ENCODE measurements around the gene MYADM.

Gene MYADM

DNA sequence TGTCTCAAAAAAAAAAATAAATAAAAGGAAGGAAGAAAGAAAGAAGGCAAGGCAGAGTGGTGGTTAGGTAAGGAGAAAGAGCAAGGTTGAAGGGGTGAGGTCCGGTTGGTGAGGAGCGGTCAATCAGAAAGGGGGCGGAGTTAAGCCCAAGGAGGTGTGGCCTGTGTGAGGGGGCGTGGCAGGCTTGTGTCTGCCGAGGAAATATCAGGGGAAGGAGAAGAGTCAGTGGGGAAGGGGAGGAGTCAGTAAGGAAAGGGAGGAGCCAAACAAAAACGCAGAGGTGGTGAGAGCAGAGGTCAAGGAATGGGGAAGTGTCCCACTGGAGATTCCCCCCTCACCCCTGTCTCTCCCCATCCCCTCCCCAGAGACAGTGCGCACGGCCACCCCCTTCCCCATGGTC, 47.3 kb downstream of the MYADM start:
- no peak for DNase-seq (ENCODE audit: low spot score)

DNA sequence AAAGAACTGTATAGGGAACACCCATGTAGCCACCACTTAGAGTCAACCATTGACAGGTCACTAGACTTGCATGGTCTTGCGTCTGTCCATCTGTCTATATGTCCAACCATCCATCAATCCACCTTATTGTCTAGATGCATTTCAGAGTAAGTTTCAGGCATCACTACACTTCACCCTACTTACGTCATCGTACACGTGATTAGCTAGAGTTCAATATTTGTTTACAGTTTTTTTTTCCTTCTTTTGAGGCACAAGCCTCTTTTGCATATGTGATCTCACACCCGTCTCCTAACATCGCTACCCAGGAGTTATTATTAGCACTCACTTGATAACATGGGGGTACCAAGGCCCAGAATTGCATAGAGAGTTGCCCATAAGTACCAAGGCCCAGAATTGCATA, 48.3 kb downstream of the MYADM start:
- no peak for DNase-seq (ENCODE audit: low spot score)

DNA sequence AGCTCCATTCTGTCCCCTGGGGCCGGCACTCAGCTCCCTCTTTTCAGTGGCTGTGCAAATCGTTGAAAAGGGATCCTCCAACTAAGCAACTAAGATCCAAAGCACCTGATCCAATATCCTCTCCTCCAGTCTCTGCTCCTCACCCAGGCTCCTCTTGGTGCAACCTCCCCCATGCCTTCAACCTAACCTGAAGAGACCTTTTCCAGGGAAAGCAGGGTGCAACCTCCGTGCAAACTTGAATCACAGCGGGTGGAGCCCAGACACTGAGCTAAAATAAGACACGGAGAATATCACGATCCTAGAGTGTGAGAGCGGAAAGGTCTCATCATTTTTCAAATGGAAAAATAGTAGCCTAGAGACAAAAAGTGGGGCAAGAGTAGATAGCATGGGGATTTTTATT, 49.7 kb downstream of the MYADM start:
- DNase-seq (ENCODE audit: low spot score) = no peak
